HG02970 (cell line): ENCODE results near the gene CRADD.

Experiments used
- ATAC-seq: cut with Tn5 transposase; IDR thresholded peaks from one replicate; pipeline ENCODE4 v1.9.1; 2021; ENCODE audit warnings: mild to moderate bottlenecking, moderate library complexity, moderate number of reproducible peaks; ENCODE audit not compliant: unreplicated experiment, low FRiP score

The CRADD gene

DNA sequence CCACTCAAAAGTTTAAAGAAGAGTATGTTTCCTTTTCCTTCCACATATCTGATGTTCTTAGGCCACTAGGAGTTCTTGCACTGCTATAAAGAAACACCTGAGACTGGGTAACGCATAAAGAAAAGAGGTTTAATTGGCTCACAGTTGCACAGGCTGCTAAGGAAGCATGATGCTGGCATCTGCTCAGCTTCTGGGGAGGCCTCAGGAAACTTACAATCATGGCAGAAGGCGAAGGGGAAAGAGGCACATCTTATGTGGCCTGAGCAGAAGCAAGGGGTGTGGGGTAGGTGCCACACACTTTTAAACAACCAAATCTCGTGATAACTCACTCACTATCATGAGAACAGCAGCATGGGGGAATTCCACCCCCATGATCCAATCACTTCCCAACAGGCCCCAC lies 7.7 kb upstream of the CRADD start:
- ATAC-seq: no peak

GRCh38 chr12:93670104-93670503 lies 7.1 kb upstream of the CRADD start:
- ATAC-seq: no peak

GRCh38 chr12:93671044-93671443 lies 6.1 kb upstream of the CRADD start:
- ATAC-seq: no peak

DNA sequence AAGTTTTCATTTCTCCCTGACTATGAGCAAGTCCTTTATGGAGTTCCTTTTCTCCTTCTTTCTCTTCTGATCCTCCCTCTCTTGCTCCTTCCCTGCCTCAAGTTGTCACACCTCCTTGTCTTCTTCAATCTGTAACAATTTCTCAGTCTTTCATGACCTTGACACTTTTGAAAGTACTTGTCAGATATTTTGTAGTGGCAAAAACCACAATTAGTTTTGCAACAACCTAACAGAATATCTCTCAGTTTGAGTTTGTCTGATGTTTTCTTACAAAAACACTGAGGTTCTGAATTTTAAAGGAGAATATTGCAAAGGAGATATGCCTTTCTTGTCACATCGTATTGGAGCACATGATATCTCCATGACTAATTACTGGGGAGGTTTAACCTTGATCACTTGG lies 4.1 kb upstream of the CRADD start:
- ATAC-seq: no peak

DNA sequence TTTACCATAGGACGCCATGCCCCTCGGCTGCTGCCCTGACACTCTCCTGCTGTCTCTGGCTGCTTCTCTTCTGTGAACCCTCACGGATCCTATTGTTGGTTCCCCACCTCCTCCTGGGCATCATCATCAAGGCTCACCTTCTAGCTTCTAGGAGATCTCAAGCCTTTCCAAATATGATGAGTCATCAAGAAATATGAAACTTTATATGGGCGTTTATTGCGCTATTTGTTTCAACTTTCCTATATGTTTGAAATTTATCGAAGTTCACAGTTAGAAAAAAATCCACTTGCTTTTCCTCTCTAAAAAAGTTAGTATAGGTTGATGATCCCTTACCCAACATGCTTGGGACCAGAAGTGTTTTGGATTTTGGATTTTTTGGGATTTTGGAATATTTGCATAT lies 2.8 kb upstream of the CRADD start:
- ATAC-seq: no peak

GRCh38 chr12:93676408-93677194 lies 574 bp upstream of the CRADD start:
- peak; percentile 19 for ATAC-seq

GRCh38 chr12:93678779-93679178 lies 1.6 kb downstream of the CRADD start:
- no peak for ATAC-seq

- ATAC-seq: no peak
Observed at GRCh38 chr12:93679308-93679925, 2.2 kb downstream of the CRADD start.

DNA sequence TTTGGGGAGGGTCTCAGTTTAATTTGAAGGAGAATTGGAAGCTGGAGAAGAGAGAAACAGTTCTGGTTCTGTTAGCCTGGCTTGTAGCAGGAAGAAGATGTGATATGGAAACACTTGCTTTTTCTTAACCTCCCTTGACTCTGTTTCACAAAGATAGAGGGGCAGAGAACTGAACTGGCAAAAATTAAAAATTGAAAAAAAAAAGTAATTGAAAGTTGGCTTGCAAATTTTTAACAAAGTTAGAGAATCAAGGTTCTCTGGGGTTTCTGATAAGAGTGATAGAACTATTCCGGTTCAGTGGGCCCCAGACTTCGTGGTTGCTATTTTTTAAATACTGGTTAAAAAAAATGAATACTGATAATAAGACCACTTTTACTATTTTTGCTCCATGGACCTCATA lies 2.8 kb downstream of the CRADD start:
- no peak for ATAC-seq

DNA sequence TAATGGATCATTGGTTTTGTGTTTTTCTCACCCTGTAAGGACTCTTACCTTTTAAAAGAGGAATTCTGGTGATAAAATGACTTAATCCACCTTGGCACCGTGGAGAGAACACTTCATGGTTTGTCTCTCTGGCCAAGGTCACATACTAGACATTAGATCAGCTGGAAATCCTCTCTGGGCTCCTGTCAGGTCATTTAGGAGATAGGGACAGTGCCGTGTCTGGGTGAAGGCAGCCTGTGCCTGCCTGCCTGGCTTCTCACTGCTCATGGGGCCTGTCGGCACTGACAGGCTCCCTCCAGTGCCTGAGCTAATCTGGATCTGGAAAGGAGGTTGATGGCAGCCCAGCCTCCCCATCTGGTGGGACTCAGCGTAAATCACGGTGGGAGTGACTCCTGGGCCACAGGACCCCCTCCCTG lies 5.7 kb downstream of the CRADD start:
- ATAC-seq: no peak

DNA sequence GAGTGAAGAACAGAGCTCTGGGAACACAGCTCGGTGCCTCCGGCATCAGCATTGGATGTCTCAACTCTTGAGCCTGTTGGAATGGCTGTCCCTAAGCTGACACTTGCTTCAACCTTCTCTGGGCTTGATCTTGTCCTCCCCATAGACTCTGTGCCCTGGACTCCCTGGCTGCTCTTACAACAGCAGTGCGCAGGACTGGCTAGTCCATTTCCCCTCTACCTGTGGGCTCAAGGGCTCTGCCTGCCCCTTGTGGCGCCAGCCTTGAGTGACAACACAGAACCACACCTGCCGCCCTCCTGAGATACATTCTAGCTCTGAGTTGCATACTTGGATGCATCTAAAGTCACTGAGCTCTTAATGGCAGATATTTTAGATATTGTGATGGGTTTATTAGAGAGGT lies 6.2 kb downstream of the CRADD start:
- ATAC-seq: no peak

- no peak for ATAC-seq
Observed at GRCh38 chr12:93684716-93685115, 7.5 kb downstream of the CRADD start.

GRCh38 chr12:93686572-93687356 lies 9.6 kb downstream of the CRADD start:
- no peak for ATAC-seq

DNA sequence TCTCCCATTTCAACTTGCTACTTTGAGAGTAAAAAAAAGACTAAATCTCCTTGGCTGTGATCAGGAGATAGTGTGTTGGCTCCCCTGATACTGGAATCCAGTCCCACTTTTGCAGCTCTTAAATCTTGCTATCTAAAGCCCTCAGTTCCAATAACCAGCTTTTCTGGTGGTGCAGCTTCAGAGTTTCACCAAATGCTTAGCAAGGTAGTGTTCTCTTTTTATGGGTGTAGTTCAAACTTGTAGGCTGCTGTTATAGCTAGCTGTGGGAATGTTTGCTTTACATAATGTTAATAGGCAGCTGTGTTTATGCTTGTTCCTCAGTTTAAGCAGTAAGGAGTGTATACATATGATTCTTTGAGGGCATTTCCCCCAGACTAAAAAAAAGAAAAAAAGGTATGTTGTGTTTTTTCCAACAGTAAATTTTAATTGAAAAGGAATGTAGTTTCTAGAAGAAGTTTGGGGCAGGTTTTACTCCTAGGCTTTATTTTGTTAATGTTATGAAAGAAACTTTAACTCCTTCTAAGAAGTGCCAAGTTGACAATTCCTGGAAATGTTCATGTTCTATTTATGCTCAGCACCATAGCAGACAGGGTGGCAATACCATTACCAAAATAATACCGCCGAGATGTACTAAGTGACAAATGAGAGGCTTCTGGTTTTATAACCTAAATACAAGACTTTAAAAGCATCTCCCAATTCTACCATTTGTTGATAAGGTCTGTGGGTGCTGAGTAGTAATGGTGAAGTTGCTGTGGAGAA lies 12.1 kb downstream of the CRADD start:
- no peak for ATAC-seq

DNA sequence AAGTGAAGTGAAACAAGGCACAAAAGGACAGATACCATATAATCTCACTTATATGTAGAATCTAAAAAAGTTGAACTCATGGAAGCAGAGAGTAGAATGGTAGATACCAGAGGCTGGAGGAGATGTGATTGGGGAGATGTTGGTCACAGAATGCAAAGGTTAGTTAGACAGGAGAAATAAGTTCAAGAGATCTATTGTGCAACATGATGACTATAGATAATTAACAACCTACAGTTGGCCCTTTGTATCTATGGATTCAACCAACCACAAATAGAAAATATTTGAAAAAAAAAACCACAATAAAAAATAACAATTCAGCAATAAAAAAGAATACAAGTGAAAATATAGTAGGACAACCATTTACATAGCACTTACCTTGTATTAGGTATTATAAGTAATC lies 19.3 kb downstream of the CRADD start:
- ATAC-seq: no peak

DNA sequence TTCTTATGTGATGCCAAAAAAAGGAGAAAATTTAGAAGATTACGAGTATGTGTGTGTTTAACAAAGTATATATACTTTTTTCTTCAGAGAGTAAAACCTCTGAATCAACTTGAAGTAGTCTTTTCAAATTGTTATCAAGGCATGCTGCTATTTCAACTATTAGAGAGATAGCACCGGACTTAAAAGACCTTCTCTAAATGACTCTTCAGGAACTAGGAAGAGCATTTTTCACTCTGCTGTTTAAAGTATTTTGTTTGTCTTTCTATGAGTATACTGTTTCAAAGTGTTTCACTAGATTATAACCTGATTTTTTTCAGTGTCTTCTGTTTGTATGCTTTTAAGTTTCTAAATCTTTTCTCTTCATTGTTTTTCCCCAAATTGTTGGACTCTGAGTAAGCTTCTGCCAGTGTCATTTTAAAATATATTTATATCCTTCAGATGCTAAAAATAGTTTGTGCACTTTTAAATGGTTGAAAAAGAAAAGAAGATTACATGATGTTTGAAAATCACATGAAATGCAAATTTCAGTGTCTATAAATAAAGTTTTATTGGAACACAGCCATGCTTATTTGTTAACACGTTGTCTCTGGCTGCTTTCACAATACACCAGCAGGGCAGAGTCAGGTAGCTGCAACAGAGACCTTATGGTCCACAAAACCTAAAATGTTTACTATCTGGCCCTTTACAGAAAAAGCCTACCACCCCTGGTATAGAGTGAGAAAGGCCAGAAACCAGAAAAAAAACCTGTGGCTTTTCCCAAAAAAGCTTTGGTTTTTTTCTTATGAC lies 21.3 kb downstream of the CRADD start:
- ATAC-seq: no peak

- no peak for ATAC-seq
Observed at GRCh38 chr12:93699271-93700145, 22.3 kb downstream of the CRADD start.

DNA sequence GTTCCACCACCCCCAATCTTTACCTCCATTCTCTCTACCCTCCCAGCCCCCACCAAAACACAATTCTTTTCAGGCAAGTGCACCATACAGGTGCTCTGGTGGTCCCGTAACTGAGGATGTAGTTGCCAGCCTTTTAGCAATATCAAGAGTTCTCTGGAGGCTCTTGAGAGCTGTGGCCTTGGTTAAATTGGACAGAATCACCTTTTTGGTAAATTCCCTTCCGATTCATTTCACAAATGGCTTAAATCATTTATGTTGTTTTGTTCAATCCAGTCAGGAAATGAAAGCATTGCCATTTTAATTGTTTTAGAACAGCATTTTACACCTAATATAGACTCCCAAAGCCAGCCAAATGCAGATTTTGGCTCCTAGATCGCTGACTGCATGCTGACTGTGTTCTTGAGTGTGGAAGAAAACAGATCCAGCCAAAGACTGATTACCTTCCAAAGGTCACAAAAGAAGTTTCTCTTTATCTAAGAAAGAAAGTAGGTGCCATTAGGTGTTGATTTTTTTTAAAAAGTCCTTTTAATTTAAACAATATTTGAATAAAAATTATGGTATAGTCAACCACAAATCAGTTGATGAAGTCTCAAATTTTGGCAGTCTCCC lies 25.6 kb downstream of the CRADD start:
- ATAC-seq: no peak

- no peak for ATAC-seq
Observed at GRCh38 chr12:93704122-93704521, 26.9 kb downstream of the CRADD start.
